Heart right ventricle (tissue), 16 donors: ENCODE data around the gene ANO4. TPM values are rescaled to one million over a fixed set of nuclear protein-coding genes. Genes with fewer than 3 reads are reported as not detected.

Experiments
- ATAC-seq, 8 donors: fragments of 200-7000 bp; cut with Tn5 transposase; one replicate each; pipeline ENCODE4 v1.9.1; 2020; ENCODE audit warnings: mild to moderate bottlenecking in 8 of 8, moderate library complexity in 8 of 8, moderate number of reproducible peaks in 1 of 8
- DNase-seq, 2 donors: peaks; one replicate each; pipeline ENCODE4 v3.0.0-alpha.2; 2020
- H3K27ac ChIP-seq, 10 donors: fragments of 200-600 bp; sonication (generic) in 2 of 10; one replicate each; pipeline versions ENCODE4 v1.5.0 to v1.8.0; 2020 to 2022; ENCODE audit warnings: mild to moderate bottlenecking in 3 of 10
- H3K27me3 ChIP-seq, 7 donors: fragments of 200-600 bp; one replicate each; pipeline ENCODE4 v1.8.0; 2021 to 2022; ENCODE audit warnings: mild to moderate bottlenecking in 2 of 7
- H3K36me3 ChIP-seq, 9 donors: fragments of 200-600 bp; sonication (generic) in 1 of 9; one replicate each; pipeline versions ENCODE4 v1.5.0 to v1.8.0; 2020 to 2022; ENCODE audit warnings: mild to moderate bottlenecking in 2 of 9
- H3K4me1 ChIP-seq, 9 donors: fragments of 200-600 bp; sonication (generic) in 1 of 9; one replicate each; pipeline versions ENCODE4 v1.5.0 to v1.8.0; 2020 to 2022; ENCODE audit warnings: mild to moderate bottlenecking in 4 of 9
- H3K4me3 ChIP-seq, 10 donors: fragments of 200-600 bp; sonication (generic) in 2 of 10; one replicate each; pipeline versions ENCODE4 v1.5.0 to v1.8.0; 2020 to 2022; ENCODE audit warnings: mild to moderate bottlenecking in 7 of 10, moderate library complexity in 2 of 10
- H3K9me3 ChIP-seq, 11 donors: fragments of 200-600 bp in 10 of 11; sonication (generic) in 2 of 11; one replicate each; pipeline versions ENCODE4 v1.5.0 to v1.8.0; 2013 to 2022; ENCODE audit warnings: mild to moderate bottlenecking in 2 of 11, control low read depth in 1 of 11, moderate library complexity in 1 of 11
- WGBS, 2 donors: extraction: QIAGEN DNeasy Blood & Tissue Kit; methylation state at CpG; one replicate each; pipeline ENCODE4 v1.1.7; 2013; ENCODE audit warnings: inconsistent platforms in 1 of 2; 5-methylcytosine and 5-hydroxymethylcytosine counted together
- intact Hi-C, 10 donors: fragments of 100-400 bp; cut with DNase I; formaldehyde crosslinking; loops; one replicate each; pipeline versions ENCODE4 v1.11.1 to v1.14.2; 2022
- polyA plus RNA-seq, 2 donors: library from polyadenylated mRNA; stranded (reverse); fragments of 200-250 nt; gene quantifications; one replicate each; pipeline ENCODE4 v1.2.3, GENCODE V29; 2013
- total RNA-seq, 10 donors: library from RNA; stranded (reverse); fragmentation: NEBNext Ultra II Directional in 3 of 10; extraction: Animal tissue kit (Norgen Biotek cat#: 25700) in 3 of 10; gene quantifications; one replicate each; pipeline versions ENCODE4 v1.2.1 to v1.2.4, GENCODE V29; 2021 to 2023
- TF ChIP-seq, protein P1 (sequence below), 9 donors: fragments of 200-600 bp; sonication (generic) in 2 of 9; IDR thresholded peaks; one replicate each; pipeline versions ENCODE4 v1.5.0 to v1.8.0; 2021 to 2022; ENCODE audit warnings: antibody characterized with exemption in 9 of 9, mild to moderate bottlenecking in 5 of 9, moderate library complexity in 1 of 9
- donor health status: Arrhythmogenic right ventricular cardiomyopathy.
- donor health status: ischemic (EF 13 %, LVEDD 7.1; RV severe dilation, severe dysfunction).
- donor health status: healthy with polysubstance abuse.
- donor health status: DM: no; HTN: yes; CAD: no.
- donor health status: DM: no; HTN: no; CAD: no.
- donor health status: ischemic (EF 25% LVEDD 6.9; RV normal size, moderate dysfunction).
- donor health status: ischemic (EF 25% LVEDD 5.7; RV mildly dilated, moderate dysfunction).
- donor health status: healthy.
- donor health status: DM: yes; HTN: yes; CAD: no.
- donor health status: Ischemic cardiomyopathy.
- donor health status: ischemic (EF 35%, LVEDD 5.7; RV mildly dilated, moderate dysfunction).
- donor health status: nonischemic (EF 11% LVEDD 7.7; RV severe dilation, severe dysfunction).
- donor health status: DM: yes; HTN: yes; CAD: no.
- donor health status: PGD.
- donor health status: ischemic (EF 29% LVEDD 5.4; RV normal size, mild dysfunction).
- donor health status: nonischemic (EF 23%, LVEDD 6.1; RV moderate dilation, normal function).

Gene ANO4
- total and polyA plus RNA-seq, 12 donors, result 0.08 to 0.45 (median 0.19) TPM; not detected in 5

DNA sequence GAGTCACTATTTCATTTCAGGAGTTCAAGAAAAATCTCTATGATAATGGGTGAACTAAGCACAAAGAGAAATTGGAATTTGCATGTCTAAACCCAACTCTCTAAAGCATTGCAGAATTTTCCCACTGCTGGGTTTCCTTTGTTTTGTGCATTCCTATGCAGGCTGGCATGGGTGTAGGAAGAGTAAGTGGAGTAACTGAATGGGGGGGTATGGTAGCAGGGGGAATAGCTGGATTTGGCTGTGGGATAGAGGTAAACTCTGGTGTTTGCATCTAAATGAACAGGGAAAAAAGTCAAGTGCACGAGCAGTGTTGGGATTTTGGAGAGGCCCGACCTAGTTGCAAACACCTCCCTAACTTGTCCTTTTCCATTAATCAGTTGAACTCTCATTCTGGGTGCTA is 159.1 kb downstream of the ANO4 start:
- intact Hi-C loops, result no loop called here
- Histone ChIP-seq H3K27me3 (no peaks in the 10 kb centered on the region), H3K36me3 (no peaks in the 10 kb centered on the region), H3K4me3 (no peak overlapping the region), H3K9me3 (no peaks in the 10 kb centered on the region), H3K4me1 (no peaks in the 10 kb centered on the region), H3K27ac (no peak overlapping the region)
- 57 to 64% methylated on average over 2 of the region's 2 CpGs for WGBS, 2 donors
- no peak for ATAC-seq
- TF ChIP-seq, protein P1, sequence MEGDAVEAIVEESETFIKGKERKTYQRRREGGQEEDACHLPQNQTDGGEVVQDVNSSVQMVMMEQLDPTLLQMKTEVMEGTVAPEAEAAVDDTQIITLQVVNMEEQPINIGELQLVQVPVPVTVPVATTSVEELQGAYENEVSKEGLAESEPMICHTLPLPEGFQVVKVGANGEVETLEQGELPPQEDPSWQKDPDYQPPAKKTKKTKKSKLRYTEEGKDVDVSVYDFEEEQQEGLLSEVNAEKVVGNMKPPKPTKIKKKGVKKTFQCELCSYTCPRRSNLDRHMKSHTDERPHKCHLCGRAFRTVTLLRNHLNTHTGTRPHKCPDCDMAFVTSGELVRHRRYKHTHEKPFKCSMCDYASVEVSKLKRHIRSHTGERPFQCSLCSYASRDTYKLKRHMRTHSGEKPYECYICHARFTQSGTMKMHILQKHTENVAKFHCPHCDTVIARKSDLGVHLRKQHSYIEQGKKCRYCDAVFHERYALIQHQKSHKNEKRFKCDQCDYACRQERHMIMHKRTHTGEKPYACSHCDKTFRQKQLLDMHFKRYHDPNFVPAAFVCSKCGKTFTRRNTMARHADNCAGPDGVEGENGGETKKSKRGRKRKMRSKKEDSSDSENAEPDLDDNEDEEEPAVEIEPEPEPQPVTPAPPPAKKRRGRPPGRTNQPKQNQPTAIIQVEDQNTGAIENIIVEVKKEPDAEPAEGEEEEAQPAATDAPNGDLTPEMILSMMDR (IDR thresholded peaks at IDR 0.05), result no peak
- DNase-seq, result no peak

GRCh38 chr12:100954118-100954517 is 159.5 kb downstream of the ANO4 start:
- DNase-seq (no peak), ATAC-seq (no peak)
- Histone ChIP-seq H3K36me3 (no peaks in the 10 kb centered on the region), H3K4me1 (no peaks in the 10 kb centered on the region), H3K4me3 (no peak overlapping the region), H3K27ac (no peak overlapping the region), H3K27me3 (no peaks in the 10 kb centered on the region), H3K9me3 (no peaks in the 10 kb centered on the region)
- 90 to 94% methylated on average over 3 of the region's 3 CpGs for WGBS, 2 donors
- intact Hi-C loops, result no loop called here
- TF ChIP-seq, protein P1 (IDR thresholded peaks at IDR 0.05), result no peak

- no peak overlapping the region for H3K27ac ChIP-seq
- intact Hi-C loops, result no loop called here
- no peaks in the 10 kb centered on the region for H3K36me3 ChIP-seq
- 46 to 51% methylated on average over 4 of the region's 4 CpGs for WGBS, 2 donors
- H3K27me3 ChIP-seq, result no peaks in the 10 kb centered on the region
- no peak overlapping the region for H3K4me3 ChIP-seq
- TF ChIP-seq, protein P1 (IDR thresholded peaks at IDR 0.05), result no peak
- H3K4me1 ChIP-seq, result no peaks in the 10 kb centered on the region
- DNase-seq (no peak), ATAC-seq (no peak)
- no peaks in the 10 kb centered on the region for H3K9me3 ChIP-seq
Observed at GRCh38 chr12:100955139-100955538, 160.6 kb downstream of the ANO4 start.

GRCh38 chr12:100956311-100956852 is 161.8 kb downstream of the ANO4 start:
- TF ChIP-seq, protein P1 (IDR thresholded peaks at IDR 0.05), result no peak
- Histone ChIP-seq H3K4me3 (no peak overlapping the region), H3K4me1 (no peaks in the 10 kb centered on the region), H3K27ac (no peak overlapping the region), H3K9me3 (no peaks in the 10 kb centered on the region), H3K27me3 (no peaks in the 10 kb centered on the region), H3K36me3 (no peaks in the 10 kb centered on the region)
- no peak for ATAC-seq
- intact Hi-C loops, result no loop called here
- 81 to 86% methylated on average over 5 of the region's 5 CpGs for WGBS, 2 donors
- DNase-seq, result no peak
